ENCODE results near the gene POP7. TPM values are rescaled to one million over a fixed set of nuclear protein-coding genes. Genes with fewer than 3 reads are reported as not detected.
A peak's percentile ranks its signal among the peaks of the same experiment; 100 is the strongest.
"Not testable (repeated sequence)": the region's sequence is repeated elsewhere in the genome, so short reads cannot be mapped to it uniquely, and the experiment has no call there.

Gene POP7
- total RNA-seq, result 31.8 TPM

GRCh38 chr7:100705753-100706671 lies at the start of gene POP7:
POP7 (plus strand) TSS chr7:100706121; CDS start chr7:100706831, 710 bp downstream.
- peak; percentile 97 to 99 (median 97) for DNase-seq (ENCODE audit: low read depth in 2 of 3, low spot score in 2 of 3)

GRCh38 chr7:100662194-100662776 lies 43.6 kb upstream of the POP7 start:
- DNase-seq (ENCODE audit: low read depth in 2 of 3, low spot score in 2 of 3), result not testable (repeated sequence)

GRCh38 chr7:100665168-100665726 lies 40.7 kb upstream of the POP7 start:
- no peak for DNase-seq (ENCODE audit: low read depth in 2 of 3, low spot score in 2 of 3)

GRCh38 chr7:100667331-100668068 lies 38.4 kb upstream of the POP7 start:
- no peak for DNase-seq (ENCODE audit: low read depth in 2 of 3, low spot score in 2 of 3)

- no peak for DNase-seq (ENCODE audit: low read depth in 2 of 3, low spot score in 2 of 3)
These were observed 37.9 kb upstream of the POP7 start for GRCh38 chr7:100668069-100668449.

GRCh38 chr7:100669106-100669505 lies 36.8 kb upstream of the POP7 start:
- DNase-seq (ENCODE audit: low read depth in 2 of 3, low spot score in 2 of 3), result not testable (repeated sequence)

- no peak for DNase-seq (ENCODE audit: low read depth in 2 of 3, low spot score in 2 of 3)
These were observed 35.8 kb upstream of the POP7 start for GRCh38 chr7:100670074-100670473.

- no peak for DNase-seq (ENCODE audit: low read depth in 2 of 3, low spot score in 2 of 3)
These were observed 34.3 kb upstream of the POP7 start for GRCh38 chr7:100671353-100672327.

- DNase-seq (ENCODE audit: low read depth in 2 of 3, low spot score in 2 of 3), result peak; percentile 95 to 99 (median 98)
These were observed 32.5 kb upstream of the POP7 start, which contains the start of gene GNB2 for GRCh38 chr7:100673302-100673941. GNB2 (plus strand) TSS chr7:100673740; CDS start chr7:100676266, 2,526 bp downstream.

GRCh38 chr7:100673942-100674410 lies 31.9 kb upstream of the POP7 start:
- DNase-seq (ENCODE audit: low read depth in 2 of 3, low spot score in 2 of 3), result no peak

GRCh38 chr7:100674411-100675104 lies 31.4 kb upstream of the POP7 start:
- DNase-seq (ENCODE audit: low read depth in 2 of 3, low spot score in 2 of 3), result no peak

GRCh38 chr7:100675105-100675451 lies 30.8 kb upstream of the POP7 start:
- no peak for DNase-seq (ENCODE audit: low read depth in 2 of 3, low spot score in 2 of 3)

- DNase-seq (ENCODE audit: low read depth in 2 of 3, low spot score in 2 of 3), result peak; percentile 70 to 81 (median 79)
These were observed 30.2 kb upstream of the POP7 start for GRCh38 chr7:100675581-100676350.

GRCh38 chr7:100676501-100677306 lies 29.2 kb upstream of the POP7 start:
- DNase-seq (ENCODE audit: low read depth in 2 of 3, low spot score in 2 of 3), result no peak

GRCh38 chr7:100677308-100678267 lies 28.3 kb upstream of the POP7 start:
- no peak for DNase-seq (ENCODE audit: low read depth in 2 of 3, low spot score in 2 of 3)
